IMR-90 (cell line): Measurements from ENCODE around the gene FAM241A. TPM values are rescaled to one million over a fixed set of nuclear protein-coding genes. Genes with fewer than 3 reads are reported as not detected.

Experiments
- ATAC-seq: fragments of 200-7000 bp; cut with Tn5 transposase; 2 replicates; pipeline ENCODE4 v1.9.1; 2020; ENCODE audit warnings: low read depth, mild to moderate bottlenecking, moderate library complexity
- BruUV-seq: library from RNA; stranded (reverse); fragments of 400-500 nt; replicated peaks from 2 replicates; lab custom pipeline; 2021; lab: Mats Ljungman, UMichigan
- CTCF ChIA-PET: fragments of 300-600 bp; formaldehyde crosslinking; extraction: SDS; loops from one replicate; lab custom pipeline; 2021; ENCODE audit warnings: antibody characterized with exemption; lab: Yijun Ruan, JAX
- POLR2A ChIA-PET: fragments of 300-600 bp; sonication (Branson Sonifier 250); formaldehyde crosslinking; loops from one replicate; lab custom pipeline; 2022; ENCODE audit warnings: antibody characterized with exemption; ENCODE audit not compliant: unreplicated experiment; lab: Charles Lee
- DNase-seq: peaks from one replicate; pipeline ENCODE4 v3.0.0; 2013
- H2AFZ ChIP-seq: replicated peaks from 2 replicates; pipeline ENCODE3; 2013; ENCODE audit warnings: low read length, mild to moderate bottlenecking; ENCODE audit not compliant: poor library complexity
- H2AK5ac ChIP-seq: 2 replicates; pipeline ENCODE4 v1.6.1; 2013; ENCODE audit warnings: low read depth, low read length, inconsistent platforms
- H2AK9ac ChIP-seq: replicated peaks from 2 replicates; pipeline ENCODE3; 2013; ENCODE audit warnings: mild to moderate bottlenecking, low read depth, low read length, moderate library complexity; ENCODE audit not compliant: poor library complexity
- H2BK120ac ChIP-seq: 2 replicates; pipeline ENCODE4 v1.6.1; 2013; ENCODE audit warnings: low read depth, low read length, inconsistent platforms
- H2BK15ac ChIP-seq: 3 replicates; pipeline ENCODE4 v1.6.1; 2013; ENCODE audit warnings: low read depth, low read length, inconsistent platforms
- H2BK20ac ChIP-seq: 2 replicates; pipeline ENCODE4 v1.6.1; 2013; ENCODE audit warnings: low read depth, mild to moderate bottlenecking, inconsistent platforms, low read length, moderate library complexity
- H2BK5ac ChIP-seq: 2 replicates; pipeline ENCODE4 v1.6.1; 2013; ENCODE audit warnings: mild to moderate bottlenecking, low read depth, low read length, inconsistent platforms; ENCODE audit not compliant: poor library complexity, severe bottlenecking
- H3K14ac ChIP-seq: replicated peaks from 2 replicates; pipeline ENCODE4 v1.6.1; 2013; ENCODE audit warnings: low read depth, low read length, inconsistent platforms
- H3K18ac ChIP-seq: 2 replicates; pipeline ENCODE4 v1.6.1; 2013; ENCODE audit warnings: low read depth, low read length, control low read depth
- H3K23ac ChIP-seq: 2 replicates; pipeline ENCODE4 v1.6.1; 2013; ENCODE audit warnings: low read depth, low read length, inconsistent platforms
- H3K27ac ChIP-seq: 2 replicates; pipeline ENCODE4 v1.5.1; 2013; ENCODE audit warnings: mild to moderate bottlenecking, control low read depth, low read length; ENCODE audit not compliant: insufficient read depth
- H3K27me3 ChIP-seq: 2 replicates; pipeline ENCODE4 v1.6.1; 2013; ENCODE audit warnings: low read length; ENCODE audit not compliant: control insufficient read depth, insufficient read depth
- H3K36me3 ChIP-seq: 2 replicates; pipeline ENCODE4 v1.6.1; 2013; ENCODE audit warnings: low read length, mixed read lengths; ENCODE audit not compliant: control insufficient read depth, insufficient read depth
- H3K4ac ChIP-seq: 2 replicates; pipeline ENCODE4 v1.6.1; 2013; ENCODE audit warnings: low read depth, low read length, inconsistent platforms
- H3K4me1 ChIP-seq: 2 replicates; pipeline ENCODE4 v1.6.1; 2013; ENCODE audit warnings: low read length, mixed read lengths; ENCODE audit not compliant: control insufficient read depth, insufficient read depth
- H3K4me2 ChIP-seq: 2 replicates; pipeline ENCODE4 v1.6.1; 2013; ENCODE audit warnings: low read depth, mild to moderate bottlenecking, control low read depth, low read length, moderate library complexity
- H3K4me3 ChIP-seq: 2 replicates; pipeline ENCODE4 v1.5.1; 2013; ENCODE audit warnings: low read depth, mild to moderate bottlenecking, control low read depth, low read length, moderate library complexity; ENCODE audit not compliant: insufficient read depth
- H3K56ac ChIP-seq: 2 replicates; pipeline ENCODE4 v1.6.1; 2013; ENCODE audit warnings: low read length, inconsistent platforms; ENCODE audit not compliant: insufficient read depth; ENCODE audit errors: extremely low read depth
- H3K79me1 ChIP-seq, 2 experiments: 2 replicates each; pipeline ENCODE4 v1.6.1; 2013; ENCODE audit warnings: low read length in 2 of 2, inconsistent platforms in 1 of 2, low read depth in 1 of 2
- H3K9ac ChIP-seq: 2 replicates; pipeline ENCODE4 v1.6.1; 2013; ENCODE audit warnings: low read depth, low read length, control low read depth
- H3K9me1 ChIP-seq: 2 replicates; pipeline ENCODE4 v1.6.1; 2013; ENCODE audit warnings: low read length, inconsistent platforms; ENCODE audit not compliant: insufficient read depth
- H3K9me3 ChIP-seq: 2 replicates; pipeline ENCODE4 v1.6.1; 2013; ENCODE audit warnings: low read length; ENCODE audit not compliant: control insufficient read depth, insufficient read depth
- H4K20me1 ChIP-seq: 2 replicates; pipeline ENCODE4 v1.6.1; 2013; ENCODE audit warnings: low read length, inconsistent platforms; ENCODE audit not compliant: insufficient read depth
- H4K5ac ChIP-seq: 2 replicates; pipeline ENCODE4 v1.6.1; 2013; ENCODE audit warnings: mild to moderate bottlenecking, low read depth, low read length, control low read depth
- H4K8ac ChIP-seq, 2 experiments: 2 replicates each; pipeline ENCODE4 v1.6.1; 2013; ENCODE audit warnings: low read depth in 2 of 2, low read length in 2 of 2, control low read depth in 1 of 2, inconsistent platforms in 1 of 2
- H4K91ac ChIP-seq: 2 replicates; pipeline ENCODE4 v1.6.1; 2013; ENCODE audit warnings: low read depth, low read length, inconsistent platforms; ENCODE audit not compliant: insufficient read depth
- BHLHE40 ChIP-seq: fragments of 150-350 bp; IDR thresholded peaks from 2 replicates; pipeline ENCODE4 v1.6.1; 2016; ENCODE audit warnings: mild to moderate bottlenecking, low read depth, low read length
- CEBPB ChIP-seq: IDR thresholded peaks from 2 replicates; pipeline ENCODE4 v1.6.1; 2012; ENCODE audit warnings: low read depth, low read length, improper control_type of control experiment
- CHD1 ChIP-seq: IDR thresholded peaks from 2 replicates; pipeline ENCODE4 v1.6.1; 2012; ENCODE audit warnings: low read depth, low read length, improper control_type of control experiment
- CTCF ChIP-seq: conservative IDR thresholded peaks from 2 replicates; pipeline ENCODE4 v1.5.1; 2012; ENCODE audit warnings: mild to moderate bottlenecking, low read depth, low read length, improper control_type of control experiment
- FOS ChIP-seq: fragments of 150-350 bp; IDR thresholded peaks from 2 replicates; pipeline ENCODE4 v1.6.1; 2016; ENCODE audit warnings: low read depth, low read length
- MAFK ChIP-seq: IDR thresholded peaks from 2 replicates; pipeline ENCODE4 v1.6.1; 2012; ENCODE audit warnings: low read depth, low read length, improper control_type of control experiment
- MXI1 ChIP-seq: IDR thresholded peaks from 2 replicates; pipeline ENCODE4 v1.6.1; 2012; ENCODE audit warnings: low read depth, mild to moderate bottlenecking, low read length, moderate library complexity, borderline replicate concordance
- NFE2L2 ChIP-seq: fragments of 150-350 bp; IDR thresholded peaks from 2 replicates; pipeline ENCODE4 v1.6.1; 2016; ENCODE audit warnings: low read depth, mild to moderate bottlenecking, low read length
- POLR2A ChIP-seq: IDR thresholded peaks from 2 replicates; pipeline ENCODE4 v1.6.1; 2012; ENCODE audit warnings: mild to moderate bottlenecking, low read depth, low read length
- RAD21 ChIP-seq: IDR thresholded peaks from 2 replicates; pipeline ENCODE4 v1.6.1; 2012; ENCODE audit warnings: low read length, improper control_type of control experiment
- RCOR1 ChIP-seq: IDR thresholded peaks from 2 replicates; pipeline ENCODE4 v1.6.1; 2012; ENCODE audit warnings: mild to moderate bottlenecking, low read length, improper control_type of control experiment; ENCODE audit not compliant: insufficient replicate concordance
- RFX5 ChIP-seq: IDR thresholded peaks from 2 replicates; pipeline ENCODE4 v1.8.0; 2012; ENCODE audit warnings: low read depth, mild to moderate bottlenecking, low read length, moderate library complexity
- SMC3 ChIP-seq: fragments of 150-350 bp; IDR thresholded peaks from 2 replicates; pipeline ENCODE4 v1.6.1; 2016; ENCODE audit warnings: low read depth, mild to moderate bottlenecking, antibody characterized with exemption, low read length, moderate library complexity
- USF2 ChIP-seq: fragments of 150-350 bp; IDR thresholded peaks from 2 replicates; pipeline ENCODE4 v1.6.1; 2017; ENCODE audit warnings: mild to moderate bottlenecking, antibody characterized with exemption, low read length, low read depth
- WGBS, 2 experiments: methylation state at CpG; one replicate each; pipeline versions ENCODE4 v1.1.5 to v1.1.7; 2013; ENCODE audit warnings: missing lambda C conversion rate in 2 of 2; ENCODE audit not compliant: insufficient read length in 1 of 2; ENCODE audit errors: extremely low coverage in 2 of 2; 5-methylcytosine and 5-hydroxymethylcytosine counted together
- dilution Hi-C: fragments of 300-500 bp; cut with HindIII; formaldehyde crosslinking; loops from one replicate; pipeline ENCODE4 v1.14.3; 2018; ENCODE audit warnings: low sequenced_read_pairs; ENCODE audit not compliant: unreplicated experiment
- in situ Hi-C: fragments of 300-500 bp; cut with MboI; formaldehyde crosslinking; loops from 3 replicates; pipeline ENCODE4 v1.14.3; 2019; ENCODE audit warnings: low sequenced_read_pairs, inconsistent platforms, mixed read lengths
- intact Hi-C: fragments of 100-400 bp; cut with micrococcal nuclease; formaldehyde crosslinking; loops from 2 replicates; pipeline ENCODE4 v1.10.0; 2022
- polyA plus RNA-seq, 3 experiments: library from polyadenylated mRNA; depleted of rRNA; stranded (reverse); fragments of >200 nt; gene quantifications; 2 replicates each; pipeline ENCODE4 v1.2.3, GENCODE V29; 2012; ENCODE audit warnings: low replicate concordance in 1 of 3
- total RNA-seq: library from RNA; depleted of rRNA; stranded (reverse); fragments of >200 nt; gene quantifications from 2 replicates; pipeline ENCODE4 v1.2.3, GENCODE V29; 2012

FAM241A gene
- total and polyA plus RNA-seq, 2 of the 4 experiments (the other 2 are of a cell fraction) = under 0.01 to 0.24 TPM

- no peak for TF ChIP-seq MXI1
- no peak for TF ChIP-seq POLR2A
Measured at GRCh38 chr4:112173593-112174558, 28.6 kb downstream of the FAM241A start (continued).

GRCh38 chr4:112175840-112176239, 30.6 kb downstream of the FAM241A start:
- no TSS peak for BruUV-seq
- H3K9ac ChIP-seq = no peak overlapping the region
- H2BK120ac ChIP-seq = no peak overlapping the region
- H3K14ac ChIP-seq = no peak overlapping the region
- ChIA-PET POLR2A (no interaction called here), CTCF (interaction anchor here (0.6 kb wide), 1 partner anchor 1162 kb away, joined by 4 read pairs; no protein-coding TSS in a partner anchor)
- no peak overlapping the region for H3K4ac ChIP-seq
- no peaks in the 10 kb centered on the region for H3K9me3 ChIP-seq
- ATAC-seq (no peak), DNase-seq (no peak)
- H4K91ac ChIP-seq = no peak overlapping the region
- H2AK5ac ChIP-seq = no peak overlapping the region
- intact Hi-C loops (no loop called here), dilution Hi-C loops (no loop called here), in situ Hi-C loops (no loop called here)
- no peaks in the 10 kb centered on the region for H3K36me3 ChIP-seq
- H2AFZ ChIP-seq = no peak overlapping the region
- no peak overlapping the region for H2BK20ac ChIP-seq
- H4K20me1 ChIP-seq = no peaks in the 10 kb centered on the region
- H3K27ac ChIP-seq = no peak overlapping the region
- H4K8ac ChIP-seq = no peak overlapping the region
- no peak overlapping the region for H3K4me2 ChIP-seq
- H2AK9ac ChIP-seq = no peak overlapping the region
- H3K56ac ChIP-seq = no peak overlapping the region
- no CpG with 5 or more reads among the region's 4 CpGs for WGBS, 2 experiments
- no peaks in the 10 kb centered on the region for H3K4me1 ChIP-seq
- no peak overlapping the region for H3K4me3 ChIP-seq
- H4K5ac ChIP-seq = no peak overlapping the region
- H2BK5ac ChIP-seq = no peak overlapping the region
- H3K79me1 ChIP-seq = no peaks in the 10 kb centered on the region
- H3K18ac ChIP-seq = no peak overlapping the region
- no peaks in the 10 kb centered on the region for H3K27me3 ChIP-seq
- H3K23ac ChIP-seq = no peak overlapping the region
- H2BK15ac ChIP-seq = no peak overlapping the region
- H3K9me1 ChIP-seq = no peaks in the 10 kb centered on the region
- no peak for TF ChIP-seq MAFK
- no peak for TF ChIP-seq CEBPB
- TF ChIP-seq CTCF = no peak
- no peak for TF ChIP-seq RFX5
- no peak for TF ChIP-seq CHD1
- TF ChIP-seq MXI1 = no peak
- TF ChIP-seq SMC3 = no peak
- no peak for TF ChIP-seq RAD21
- TF ChIP-seq USF2 = no peak
- no peak for TF ChIP-seq BHLHE40
- TF ChIP-seq RCOR1 = no peak
- TF ChIP-seq FOS = no peak
- no peak for TF ChIP-seq NFE2L2
- TF ChIP-seq POLR2A = no peak
